GM12892 (cell line): ENCODE measurements around the gene FOXC1.

Experiments used
- POLR2A ChIP-seq: IDR thresholded peaks from 2 replicates; pipeline ENCODE4 v1.6.1; 2011; ENCODE audit warnings: low read depth, low read length, control low read depth
- TAF1 ChIP-seq: IDR thresholded peaks from 2 replicates; pipeline ENCODE4 v1.6.1; 2011; ENCODE audit warnings: low read depth, mild to moderate bottlenecking, control low read depth, low read length, borderline replicate concordance

DNA sequence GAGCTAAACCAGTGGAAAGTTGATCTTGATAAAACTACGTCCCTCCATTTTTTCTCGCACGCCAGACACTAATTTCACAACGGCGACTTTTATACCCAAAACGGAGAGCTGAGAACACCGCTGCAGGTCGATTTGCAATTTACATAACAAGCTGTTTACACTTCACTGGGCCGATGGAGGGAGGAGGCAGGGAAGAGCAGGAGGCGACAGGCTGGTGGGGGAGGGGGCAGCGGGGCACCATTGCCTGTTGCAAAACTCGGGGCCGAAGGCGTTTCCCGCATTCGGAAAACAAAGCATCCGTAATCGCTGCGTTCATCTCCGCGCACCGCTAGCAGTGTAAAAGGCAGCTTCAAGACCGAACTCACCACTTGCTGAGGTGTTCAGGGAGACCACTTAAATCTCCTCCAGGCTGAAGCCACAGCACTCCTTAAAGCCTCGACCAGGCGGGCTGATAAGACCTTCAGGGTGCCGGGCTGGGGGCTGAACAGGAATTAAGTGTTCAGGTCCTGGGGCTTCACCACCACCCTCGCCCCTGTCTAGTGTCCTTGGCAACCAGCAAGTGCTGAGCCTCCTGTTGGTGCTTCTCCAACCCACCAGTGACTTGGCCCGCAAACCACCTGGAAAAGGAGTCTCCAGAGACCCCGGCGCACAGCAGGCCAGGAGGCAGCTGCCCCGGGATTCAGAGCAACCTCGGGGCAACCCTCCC is 2.0 kb upstream of the FOXC1 start:
- TF ChIP-seq POLR2A (no peak), TAF1 (no peak)
